ENCODE results near the gene HES3. TPM values are rescaled to one million over a fixed set of nuclear protein-coding genes. Genes with fewer than 3 reads are reported as not detected.
"Not testable (repeated sequence)": the region's sequence is repeated elsewhere in the genome, so short reads cannot be mapped to it uniquely, and the experiment has no call there.

Gene HES3
- total RNA-seq, 1 donor from 2014 or later = not detected

DNA sequence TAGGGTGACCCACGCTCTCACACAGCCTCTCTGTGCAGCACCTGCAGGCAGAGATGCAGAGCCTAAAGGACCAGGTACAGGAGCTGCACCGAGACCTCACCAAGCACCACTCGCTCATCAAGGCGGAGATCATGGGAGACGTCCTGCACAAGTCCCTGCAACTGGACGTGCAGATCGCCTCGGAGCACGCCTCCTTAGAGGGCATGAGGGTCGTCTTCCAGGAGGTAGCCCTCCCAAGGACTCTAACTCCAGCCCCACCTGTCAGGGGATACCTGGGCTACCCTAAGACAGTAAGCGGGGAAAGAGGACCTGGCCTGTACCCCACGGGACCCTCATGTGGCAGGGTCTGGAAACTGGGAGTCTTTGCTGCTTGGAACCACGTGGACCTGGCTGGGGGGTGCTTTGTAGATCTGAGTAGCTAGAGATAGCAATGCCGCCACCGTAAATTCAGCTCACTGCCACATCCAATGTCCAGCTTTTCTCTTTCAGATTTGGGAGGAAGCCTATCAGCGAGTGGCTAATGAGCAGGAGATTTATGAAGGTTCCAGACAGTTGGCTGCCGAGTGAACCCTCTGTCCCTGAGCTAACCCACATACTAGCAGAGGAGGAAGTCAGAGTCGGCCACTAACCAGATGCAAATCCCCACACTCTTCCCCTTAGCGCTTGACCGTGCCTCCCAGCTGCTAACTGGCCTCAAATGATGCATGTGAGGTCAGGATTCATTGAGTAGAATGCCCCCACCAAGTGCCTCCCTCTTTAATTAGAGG, 31.6 kb upstream of the HES3 start:
- H3K9me3 Mint-ChIP-seq = no peaks in the 10 kb centered on the region
- H3K4me3 Mint-ChIP-seq = no peak overlapping the region
- peaks cover 18% of the 10 kb centered on the region for H3K36me3 Mint-ChIP-seq
- DNase-seq (ENCODE audit: extremely low spot score, unreplicated experiment) = no peak
- H3K4me1 Mint-ChIP-seq (ENCODE audit: unreplicated experiment) = no peaks in the 10 kb centered on the region
- TF ChIP-seq, protein P1, sequence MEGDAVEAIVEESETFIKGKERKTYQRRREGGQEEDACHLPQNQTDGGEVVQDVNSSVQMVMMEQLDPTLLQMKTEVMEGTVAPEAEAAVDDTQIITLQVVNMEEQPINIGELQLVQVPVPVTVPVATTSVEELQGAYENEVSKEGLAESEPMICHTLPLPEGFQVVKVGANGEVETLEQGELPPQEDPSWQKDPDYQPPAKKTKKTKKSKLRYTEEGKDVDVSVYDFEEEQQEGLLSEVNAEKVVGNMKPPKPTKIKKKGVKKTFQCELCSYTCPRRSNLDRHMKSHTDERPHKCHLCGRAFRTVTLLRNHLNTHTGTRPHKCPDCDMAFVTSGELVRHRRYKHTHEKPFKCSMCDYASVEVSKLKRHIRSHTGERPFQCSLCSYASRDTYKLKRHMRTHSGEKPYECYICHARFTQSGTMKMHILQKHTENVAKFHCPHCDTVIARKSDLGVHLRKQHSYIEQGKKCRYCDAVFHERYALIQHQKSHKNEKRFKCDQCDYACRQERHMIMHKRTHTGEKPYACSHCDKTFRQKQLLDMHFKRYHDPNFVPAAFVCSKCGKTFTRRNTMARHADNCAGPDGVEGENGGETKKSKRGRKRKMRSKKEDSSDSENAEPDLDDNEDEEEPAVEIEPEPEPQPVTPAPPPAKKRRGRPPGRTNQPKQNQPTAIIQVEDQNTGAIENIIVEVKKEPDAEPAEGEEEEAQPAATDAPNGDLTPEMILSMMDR (conservative IDR thresholded peaks at IDR 0.05) = no peak
- no peaks in the 10 kb centered on the region for H3K27me3 Mint-ChIP-seq
- H3K27ac Mint-ChIP-seq = no peak overlapping the region

DNA sequence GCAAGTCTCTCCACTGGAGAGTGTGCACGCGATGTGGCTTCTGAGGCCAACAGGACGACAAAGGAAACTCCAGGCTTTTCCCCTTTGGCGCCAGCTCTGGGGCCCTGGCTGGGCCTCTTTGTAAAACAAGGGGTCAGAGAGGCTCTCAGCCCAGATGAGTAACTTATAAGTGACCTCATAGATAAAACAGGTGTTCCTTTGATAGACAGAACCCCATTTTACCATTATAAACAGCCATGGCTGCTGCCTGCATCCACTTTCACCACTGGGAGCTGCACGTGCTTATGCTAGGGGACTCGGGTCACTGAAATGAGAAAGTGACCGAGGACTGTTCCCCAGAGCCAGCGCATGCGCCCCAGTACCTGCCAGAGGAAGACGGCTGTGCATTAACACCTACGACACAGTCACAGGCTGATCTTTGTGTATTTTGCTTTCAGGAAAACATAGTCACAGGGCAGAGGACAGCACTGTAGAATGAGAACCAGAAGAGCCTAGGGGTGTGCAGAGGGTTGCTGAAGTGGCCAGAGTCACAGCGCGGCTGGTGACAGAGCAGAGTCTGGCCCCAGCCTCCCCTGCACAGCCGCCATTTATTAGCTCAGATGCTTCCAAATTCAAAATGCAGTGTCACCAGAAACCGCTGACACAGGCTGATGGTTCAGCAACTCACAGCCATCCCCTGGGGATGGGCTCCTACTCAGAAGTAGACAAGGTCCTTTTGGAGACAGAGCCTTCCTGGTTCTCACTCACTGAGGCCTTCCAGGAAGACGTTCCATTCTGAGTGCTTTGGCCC, 25.4 kb upstream of the HES3 start:
- TF ChIP-seq, protein P1 (conservative IDR thresholded peaks at IDR 0.05) = no peak
- Mint-ChIP-seq H3K27ac (peak overlapping the region; percentile 75), H3K9me3 (no peaks in the 10 kb centered on the region), H3K4me3 (no peak overlapping the region), H3K36me3 (peaks cover 12% of the 10 kb centered on the region), H3K27me3 (no peaks in the 10 kb centered on the region), H3K4me1 (ENCODE audit: unreplicated experiment) (peaks cover 9% of the 10 kb centered on the region)
- DNase-seq (ENCODE audit: extremely low spot score, unreplicated experiment) = no peak

DNA sequence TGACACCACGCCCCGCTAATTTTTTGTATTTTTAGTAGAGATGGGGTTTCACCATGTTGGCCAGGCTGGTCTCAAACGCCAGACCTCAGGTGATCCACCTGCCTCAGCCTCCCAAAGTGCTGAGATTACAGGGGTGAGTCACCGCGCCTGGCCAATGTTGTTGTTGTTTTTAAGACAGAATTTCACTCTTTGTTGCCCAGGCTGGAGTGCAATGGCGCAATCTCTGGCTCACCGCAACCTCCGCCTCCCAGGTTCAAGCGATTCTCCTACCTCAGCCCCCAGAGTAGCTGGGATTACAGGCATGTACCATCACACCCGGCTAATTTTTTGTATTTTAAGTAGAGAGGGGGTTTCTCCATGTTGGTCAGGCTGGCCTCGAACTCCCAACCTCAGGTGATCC, 24.3 kb upstream of the HES3 start:
- DNase-seq (ENCODE audit: extremely low spot score, unreplicated experiment); H3K9me3 Mint-ChIP-seq; H3K27me3 Mint-ChIP-seq; H3K4me3 Mint-ChIP-seq; H3K27ac Mint-ChIP-seq; H3K4me1 Mint-ChIP-seq (ENCODE audit: unreplicated experiment): not testable (repeated sequence)
- peaks cover 19% of the 10 kb centered on the region for H3K36me3 Mint-ChIP-seq

DNA sequence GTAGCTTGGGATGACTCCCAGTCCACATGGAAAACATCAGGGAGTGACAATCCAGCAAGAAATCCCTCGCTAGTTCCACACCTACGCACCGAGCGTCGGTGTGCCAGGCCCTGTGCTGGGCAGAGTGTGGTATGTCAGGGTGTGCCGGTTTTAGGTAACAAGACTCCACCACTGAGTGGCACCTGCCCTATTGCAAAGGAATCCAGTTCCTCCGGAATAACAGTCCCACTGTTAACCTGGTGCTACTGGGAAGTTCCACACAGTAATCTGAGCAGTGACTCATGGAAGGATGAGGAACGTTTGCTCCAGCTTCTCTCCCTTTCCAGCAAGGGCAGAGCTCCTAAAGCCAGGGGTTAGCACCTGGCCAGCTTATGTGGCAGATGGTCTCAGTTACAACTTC, 23.7 kb upstream of the HES3 start:
- Mint-ChIP-seq H3K4me1 (ENCODE audit: unreplicated experiment) (peaks cover 9% of the 10 kb centered on the region), H3K4me3 (no peak overlapping the region), H3K27ac (peak overlapping the region; percentile 84), H3K9me3 (no peaks in the 10 kb centered on the region), H3K36me3 (peaks cover 19% of the 10 kb centered on the region), H3K27me3 (no peaks in the 10 kb centered on the region)
- TF ChIP-seq, protein P1 (conservative IDR thresholded peaks at IDR 0.05) = no peak
- no peak for DNase-seq (ENCODE audit: extremely low spot score, unreplicated experiment)

DNA sequence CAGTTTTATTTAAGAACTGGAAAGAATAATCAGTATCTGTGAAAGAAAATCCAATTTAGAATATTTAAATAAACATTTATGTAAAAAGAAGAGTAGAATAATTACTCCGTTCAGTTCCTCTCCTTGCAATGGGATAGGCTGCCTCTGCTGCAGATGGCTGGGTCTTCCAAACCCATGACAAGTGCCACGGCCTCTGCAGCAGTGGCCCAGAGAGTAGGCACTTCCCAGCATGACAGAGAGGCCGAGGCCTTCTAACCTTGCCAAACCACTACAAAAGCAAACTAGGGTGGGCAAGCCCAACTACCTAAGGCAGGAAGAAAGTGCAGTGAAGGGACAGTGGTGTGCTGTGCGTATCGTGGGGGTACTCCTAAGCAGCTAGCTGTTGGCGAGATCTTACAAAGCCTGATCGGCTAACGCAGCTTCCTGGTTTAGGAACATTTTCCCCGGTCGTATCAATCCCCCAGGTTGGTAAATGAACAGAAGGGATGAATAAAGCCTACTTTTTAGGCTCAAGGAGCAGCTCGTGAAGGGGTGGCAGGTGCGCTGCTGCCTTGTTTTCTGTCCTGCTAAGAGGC, 22.7 kb upstream of the HES3 start:
- Mint-ChIP-seq H3K27ac (no peak overlapping the region), H3K4me3 (no peak overlapping the region), H3K4me1 (ENCODE audit: unreplicated experiment) (peaks cover 9% of the 10 kb centered on the region), H3K9me3 (no peaks in the 10 kb centered on the region), H3K27me3 (no peaks in the 10 kb centered on the region), H3K36me3 (peaks cover 18% of the 10 kb centered on the region)
- DNase-seq (ENCODE audit: extremely low spot score, unreplicated experiment) = no peak
- TF ChIP-seq, protein P1 (conservative IDR thresholded peaks at IDR 0.05) = no peak

DNA sequence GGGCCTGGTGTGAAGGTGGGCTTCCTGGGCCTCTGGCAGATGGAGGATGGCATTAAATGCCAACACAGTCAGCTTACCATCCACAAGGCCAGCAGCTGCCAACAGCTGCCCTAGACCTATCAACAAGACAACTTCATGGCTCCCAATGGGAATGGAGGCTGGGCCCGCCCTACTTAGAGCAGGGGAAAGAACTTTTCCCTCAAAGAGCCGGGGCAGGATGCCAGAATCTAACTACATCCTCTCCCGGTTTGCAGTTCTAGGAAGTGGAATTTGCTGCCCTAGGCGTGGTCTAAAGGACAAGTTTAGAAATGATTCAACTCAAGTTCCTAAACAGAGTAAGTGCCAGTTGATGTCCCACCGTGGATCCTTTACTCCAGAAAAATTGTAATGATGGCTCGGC, 21.3 kb upstream of the HES3 start:
- Mint-ChIP-seq H3K4me3 (no peak overlapping the region), H3K27ac (no peak overlapping the region), H3K9me3 (no peaks in the 10 kb centered on the region), H3K4me1 (ENCODE audit: unreplicated experiment) (peaks cover 9% of the 10 kb centered on the region), H3K27me3 (no peaks in the 10 kb centered on the region), H3K36me3 (peaks cover 18% of the 10 kb centered on the region)
- no peak for DNase-seq (ENCODE audit: extremely low spot score, unreplicated experiment)
- TF ChIP-seq, protein P1 (conservative IDR thresholded peaks at IDR 0.05) = no peak
